DND-41 (cell line): Measurements from ENCODE around the gene TRIM24.

ENCODE experiments used
- EZH2 ChIP-seq: IDR thresholded peaks from 3 replicates; pipeline ENCODE4 v1.6.1; 2012; ENCODE audit warnings: borderline replicate concordance, low read depth, mild to moderate bottlenecking, moderate library complexity, low read length, inconsistent platforms; ENCODE audit not compliant: severe bottlenecking
- TF ChIP-seq, protein P1 (sequence below): IDR thresholded peaks from 2 replicates; pipeline ENCODE4 v1.5.1; 2012; ENCODE audit warnings: borderline replicate concordance, low read length, moderate library complexity, mild to moderate bottlenecking; ENCODE audit not compliant: poor library complexity, severe bottlenecking; ENCODE audit errors: extremely low read depth

DNA sequence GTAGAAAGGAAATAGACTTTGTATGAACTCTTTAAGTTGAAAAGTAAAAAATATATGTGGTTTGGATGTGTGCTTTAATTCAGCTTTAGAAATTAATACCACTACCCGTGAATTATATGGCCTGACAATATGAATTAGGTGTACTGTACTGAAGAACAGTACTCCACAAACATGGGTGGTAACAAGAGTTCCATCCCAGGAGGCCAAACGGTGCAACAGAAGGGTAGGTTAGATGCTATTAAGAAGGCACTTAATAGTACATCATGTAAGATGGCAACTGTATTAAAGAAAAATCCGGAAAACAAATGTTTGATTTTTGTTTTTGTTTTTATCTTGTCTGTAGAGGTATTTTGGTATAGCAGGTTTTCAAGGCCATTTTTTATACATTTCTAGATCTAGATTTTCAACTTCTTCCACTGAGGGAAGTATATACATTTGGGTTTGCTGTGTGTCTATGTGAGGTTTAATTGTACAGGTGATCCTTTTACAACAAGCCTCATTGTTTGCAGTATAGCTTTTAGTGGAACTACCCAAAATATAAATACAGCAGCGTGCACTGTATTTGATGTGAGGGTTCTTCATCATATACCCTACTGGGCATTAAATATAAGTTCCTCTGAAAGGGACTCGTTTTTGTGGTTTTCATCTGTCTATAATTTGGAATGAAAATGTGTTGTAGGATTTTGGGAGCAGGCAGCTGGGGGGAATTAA is 125.4 kb downstream of the TRIM24 start:
- TF ChIP-seq, protein P1, sequence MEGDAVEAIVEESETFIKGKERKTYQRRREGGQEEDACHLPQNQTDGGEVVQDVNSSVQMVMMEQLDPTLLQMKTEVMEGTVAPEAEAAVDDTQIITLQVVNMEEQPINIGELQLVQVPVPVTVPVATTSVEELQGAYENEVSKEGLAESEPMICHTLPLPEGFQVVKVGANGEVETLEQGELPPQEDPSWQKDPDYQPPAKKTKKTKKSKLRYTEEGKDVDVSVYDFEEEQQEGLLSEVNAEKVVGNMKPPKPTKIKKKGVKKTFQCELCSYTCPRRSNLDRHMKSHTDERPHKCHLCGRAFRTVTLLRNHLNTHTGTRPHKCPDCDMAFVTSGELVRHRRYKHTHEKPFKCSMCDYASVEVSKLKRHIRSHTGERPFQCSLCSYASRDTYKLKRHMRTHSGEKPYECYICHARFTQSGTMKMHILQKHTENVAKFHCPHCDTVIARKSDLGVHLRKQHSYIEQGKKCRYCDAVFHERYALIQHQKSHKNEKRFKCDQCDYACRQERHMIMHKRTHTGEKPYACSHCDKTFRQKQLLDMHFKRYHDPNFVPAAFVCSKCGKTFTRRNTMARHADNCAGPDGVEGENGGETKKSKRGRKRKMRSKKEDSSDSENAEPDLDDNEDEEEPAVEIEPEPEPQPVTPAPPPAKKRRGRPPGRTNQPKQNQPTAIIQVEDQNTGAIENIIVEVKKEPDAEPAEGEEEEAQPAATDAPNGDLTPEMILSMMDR = no peak
- no peak for TF ChIP-seq EZH2
